Retina (tissue), 1 donor: ENCODE measurements around the gene MED29.

Experiments used
- DNase-seq: peaks from one replicate; pipeline ENCODE4 v3.0.0-alpha.2; 2016

The MED29 gene

DNA sequence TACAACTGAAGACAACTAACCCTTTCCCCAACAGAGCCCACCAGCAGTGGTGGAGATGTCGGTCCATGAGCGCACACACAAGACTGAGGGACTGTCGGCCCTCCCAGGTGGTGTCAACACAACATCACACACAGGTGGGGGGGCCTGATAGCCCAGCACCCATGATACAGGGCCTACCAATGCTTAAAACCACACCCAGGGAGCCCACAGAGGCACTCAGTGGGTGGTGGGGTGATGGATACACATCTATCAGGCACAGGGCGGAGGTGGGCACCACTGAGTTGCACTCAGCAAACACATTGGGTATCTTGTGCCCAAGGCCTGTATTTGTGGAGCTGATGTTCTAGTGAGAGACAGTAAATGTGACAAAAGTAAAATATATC is 8.5 kb downstream of the MED29 start:
- no peak for DNase-seq

DNA sequence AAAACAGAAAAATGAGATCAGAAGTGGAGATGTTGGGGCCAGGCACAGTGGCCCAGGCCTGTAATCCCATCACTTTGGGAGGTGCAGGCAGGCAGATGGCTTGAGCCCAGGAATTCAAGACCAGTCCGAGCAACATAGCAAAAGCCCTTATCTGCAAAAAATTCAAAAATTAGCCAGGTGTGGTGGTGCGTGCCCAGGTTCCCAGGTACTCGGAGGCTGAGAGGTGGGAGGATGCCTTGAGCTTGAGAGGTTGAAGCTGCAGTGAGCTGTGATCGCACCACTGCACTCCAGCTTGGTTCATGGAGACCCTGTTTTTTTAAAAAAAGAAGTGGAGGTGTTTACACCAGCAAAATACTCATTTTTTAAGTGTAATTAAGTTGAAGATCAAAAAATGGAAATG is 8.9 kb downstream of the MED29 start:
- DNase-seq: no peak

DNA sequence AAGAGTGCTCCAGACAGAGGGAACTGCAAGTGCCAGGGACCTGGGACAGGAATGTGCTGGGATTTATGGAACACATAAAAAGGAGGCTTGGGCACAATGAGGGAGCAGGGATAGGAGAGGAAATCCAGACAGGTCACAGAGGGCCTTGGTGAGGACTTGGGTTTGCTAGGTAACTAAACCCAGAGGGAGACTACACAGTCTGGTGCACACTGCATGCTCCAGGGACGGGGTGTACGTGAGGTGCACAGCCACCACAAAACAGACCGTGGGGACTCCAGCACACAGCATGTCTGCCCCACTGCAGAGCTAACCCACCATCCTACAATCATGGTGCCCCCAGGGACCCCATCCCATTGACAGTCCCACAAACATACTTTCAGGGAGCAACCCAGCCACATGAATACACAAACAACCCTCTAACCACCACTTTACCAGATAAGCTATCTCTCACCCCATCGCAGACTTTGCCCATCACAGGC is 9.9 kb downstream of the MED29 start:
- no peak for DNase-seq

DNA sequence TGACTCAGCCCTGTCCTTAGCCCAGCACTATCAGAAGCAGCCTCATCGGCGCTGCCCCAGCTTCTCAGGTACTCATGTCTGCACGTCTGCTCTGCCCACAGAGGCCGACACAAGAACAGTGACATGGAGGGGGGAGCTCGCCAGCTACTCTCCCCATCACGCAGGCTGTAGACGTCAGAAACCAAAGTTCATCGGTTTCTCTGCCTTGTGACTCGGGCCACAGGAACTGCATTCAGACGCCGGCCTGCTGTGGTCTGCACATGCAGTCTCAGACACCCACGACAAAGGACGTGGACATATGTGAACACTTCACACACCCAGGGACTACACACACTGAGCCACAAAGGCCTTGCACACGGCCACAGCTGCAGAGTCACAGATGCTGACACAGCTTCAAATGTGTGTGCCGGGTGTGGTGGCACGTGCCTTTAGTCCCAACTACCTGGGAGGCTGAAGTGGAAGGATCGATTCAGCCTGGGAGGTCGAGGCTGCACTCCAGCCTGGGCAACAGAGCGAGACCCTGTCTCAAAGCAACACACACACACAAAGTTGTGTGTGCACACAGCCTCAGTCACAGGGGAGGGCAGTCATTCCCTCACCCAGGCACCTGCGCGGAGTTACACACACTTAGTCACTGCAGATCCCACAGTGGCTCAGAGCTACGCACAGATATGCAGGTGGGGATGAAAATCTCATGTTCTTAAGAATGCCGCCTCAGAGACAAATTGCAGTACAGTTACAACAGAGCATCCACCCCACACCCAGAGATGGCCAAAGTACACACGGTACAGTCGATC is 10.6 kb downstream of the MED29 start:
- DNase-seq: no peak

DNA sequence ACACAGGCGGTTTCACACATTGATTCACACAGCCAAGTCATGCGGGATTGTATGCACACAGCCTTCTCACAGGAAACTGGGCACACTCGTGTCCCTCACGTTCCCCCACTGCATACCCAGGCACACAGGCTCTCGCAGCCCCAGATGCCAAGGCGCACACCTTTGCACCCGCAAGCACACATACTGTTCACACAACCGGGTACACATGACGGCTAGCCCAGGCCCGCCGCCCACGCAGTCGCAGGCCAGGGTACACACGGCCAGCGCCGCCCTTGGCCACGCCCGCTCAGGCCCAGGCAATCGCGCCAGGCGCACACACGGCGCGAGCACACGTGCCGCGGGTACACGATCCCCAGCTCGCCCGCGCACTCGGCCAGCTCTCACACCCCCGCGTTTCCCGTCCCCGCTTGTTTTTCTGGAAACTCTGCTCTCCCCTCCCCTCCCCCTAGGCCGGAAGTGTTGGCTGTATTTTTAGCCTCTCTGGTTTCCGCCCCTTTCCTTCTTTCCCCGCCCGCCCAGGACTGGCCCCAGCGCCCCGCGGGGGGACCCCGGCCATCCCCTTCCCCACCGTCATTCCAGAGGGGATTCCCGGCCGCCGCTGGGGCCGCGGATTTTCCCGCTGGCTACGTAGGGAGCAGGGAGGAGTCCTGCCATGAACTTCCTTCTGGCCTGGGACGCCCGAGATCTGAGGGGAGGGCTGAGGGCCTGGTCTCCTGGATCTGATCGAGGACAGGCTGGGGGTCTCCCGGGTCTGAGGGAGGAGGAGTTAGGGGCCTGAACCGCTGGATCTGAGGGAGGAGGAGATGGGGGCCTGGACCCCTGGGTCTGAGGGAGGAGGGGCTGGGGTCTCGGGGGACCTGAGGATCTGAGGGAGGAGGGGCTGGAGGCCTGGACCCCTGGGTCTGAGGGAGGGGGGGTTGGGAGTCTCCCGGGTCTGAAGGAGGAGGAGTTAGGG is 11.4 kb downstream of the MED29 start:
- DNase-seq: peak; percentile 81

DNA sequence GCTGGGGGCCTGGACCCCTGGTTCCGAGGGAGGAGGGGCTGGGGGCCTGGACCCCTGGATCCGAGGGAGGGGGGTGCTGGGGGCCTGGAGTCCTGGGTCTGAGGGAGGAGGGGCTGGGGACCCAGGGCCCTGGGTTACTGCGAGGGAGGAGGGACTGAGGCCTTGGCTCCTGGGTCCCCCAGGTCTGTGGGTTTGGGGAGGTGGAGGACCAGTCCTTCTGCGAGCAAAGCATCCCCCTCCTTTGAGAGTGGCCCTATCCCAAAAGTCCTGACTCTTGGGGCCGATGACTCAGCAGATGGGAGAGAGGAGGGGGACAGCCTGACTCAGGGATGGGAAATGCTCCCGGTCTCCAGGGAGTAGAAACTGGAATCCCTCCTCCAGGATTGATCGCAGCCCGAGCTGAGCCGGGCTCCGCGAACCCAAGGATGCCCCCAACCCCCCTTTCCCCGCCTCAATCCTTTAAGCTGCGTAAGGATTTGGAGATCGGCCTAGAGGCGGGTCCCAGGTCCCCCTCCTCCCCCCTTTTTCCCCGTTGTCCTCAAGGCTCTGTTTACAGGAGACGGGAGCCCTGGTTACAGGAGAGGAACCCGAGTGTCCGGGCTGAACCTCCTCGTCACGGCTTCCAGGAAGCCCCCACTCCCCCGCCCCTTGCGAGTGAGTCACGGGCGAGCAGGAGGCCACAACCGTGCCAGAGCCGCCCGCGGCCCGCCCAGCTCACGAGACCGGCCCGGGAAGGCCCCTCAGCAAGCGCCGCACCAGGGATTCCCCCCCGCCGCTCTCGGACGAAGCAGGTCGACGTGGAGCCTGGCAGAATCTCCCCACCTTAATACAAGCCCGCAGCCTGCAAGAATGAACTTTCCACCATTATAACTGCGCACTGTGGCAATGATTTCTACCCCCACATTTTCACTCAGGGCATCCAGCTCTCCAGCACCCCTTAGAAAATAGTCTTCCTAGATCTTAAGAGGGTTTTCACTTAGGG is 12.4 kb downstream of the MED29 start:
- DNase-seq: peak; percentile 69

DNA sequence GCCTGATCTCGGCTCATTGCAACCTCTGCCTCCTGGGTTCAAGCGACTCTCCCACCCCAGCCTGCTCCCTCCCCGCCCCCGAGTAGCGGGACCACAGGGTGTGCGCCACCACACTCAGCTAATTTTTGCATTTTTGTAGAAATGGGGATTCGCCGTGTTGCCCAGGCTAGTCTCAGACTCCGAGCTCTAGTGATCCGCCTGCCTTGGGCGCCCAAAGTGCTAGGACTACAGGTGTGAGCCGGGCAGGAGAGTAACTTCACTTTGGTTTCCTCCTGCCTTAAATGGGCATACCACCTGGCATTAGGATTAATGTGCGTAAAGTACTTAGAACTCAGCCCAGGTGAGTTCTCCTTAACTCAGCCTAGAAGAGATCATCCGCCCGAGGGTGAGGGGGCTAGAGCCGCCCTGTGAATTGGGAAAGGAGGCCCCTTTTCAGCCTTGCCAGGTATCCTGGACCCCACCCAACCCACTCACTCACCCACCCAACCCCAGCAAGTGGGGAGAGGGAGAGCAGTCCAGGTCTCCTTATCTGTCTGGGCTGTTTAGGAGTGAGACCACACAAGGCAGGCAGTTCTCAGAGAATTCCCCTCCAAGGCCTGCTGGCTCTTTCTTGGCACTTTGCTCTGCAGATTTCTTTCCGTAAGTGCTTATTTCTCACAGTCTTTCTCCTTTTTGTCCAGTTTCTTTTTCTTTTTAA is 14.2 kb downstream of the MED29 start:
- DNase-seq: no peak

DNA sequence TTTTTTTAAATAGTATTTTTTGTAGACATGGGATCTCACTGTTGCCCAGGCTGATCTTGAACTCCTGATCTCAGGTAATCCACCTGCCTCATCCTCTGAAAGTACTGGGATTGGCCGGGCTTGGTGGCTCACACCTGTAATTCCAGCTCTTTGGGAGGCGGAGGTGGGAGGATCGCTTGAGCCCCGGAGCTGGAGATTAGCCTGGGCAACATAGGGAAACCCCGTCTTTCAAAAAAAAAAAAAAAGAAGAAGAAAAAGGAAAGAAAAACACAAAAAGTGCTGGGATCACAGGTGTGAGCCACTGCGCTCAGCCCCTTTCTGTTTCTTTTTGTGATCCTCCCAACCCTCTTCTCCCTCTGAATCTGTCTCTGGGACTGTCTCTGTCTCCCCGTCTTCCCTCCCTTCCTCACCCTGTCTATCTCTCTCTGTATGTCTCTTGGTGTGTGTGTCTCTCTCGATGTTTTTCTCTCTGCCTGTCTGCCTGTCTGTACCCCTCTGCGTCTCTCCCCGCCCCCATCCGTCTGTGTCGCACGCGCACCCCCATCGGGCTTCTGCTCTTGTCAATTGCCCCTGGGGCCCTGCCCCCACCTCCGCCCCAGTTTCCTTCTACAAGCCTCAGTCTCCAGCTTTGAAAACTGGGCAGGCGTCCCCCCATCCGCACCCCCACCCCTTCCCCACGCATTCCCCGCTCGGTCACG is 14.9 kb downstream of the MED29 start:
- DNase-seq: no peak

DNA sequence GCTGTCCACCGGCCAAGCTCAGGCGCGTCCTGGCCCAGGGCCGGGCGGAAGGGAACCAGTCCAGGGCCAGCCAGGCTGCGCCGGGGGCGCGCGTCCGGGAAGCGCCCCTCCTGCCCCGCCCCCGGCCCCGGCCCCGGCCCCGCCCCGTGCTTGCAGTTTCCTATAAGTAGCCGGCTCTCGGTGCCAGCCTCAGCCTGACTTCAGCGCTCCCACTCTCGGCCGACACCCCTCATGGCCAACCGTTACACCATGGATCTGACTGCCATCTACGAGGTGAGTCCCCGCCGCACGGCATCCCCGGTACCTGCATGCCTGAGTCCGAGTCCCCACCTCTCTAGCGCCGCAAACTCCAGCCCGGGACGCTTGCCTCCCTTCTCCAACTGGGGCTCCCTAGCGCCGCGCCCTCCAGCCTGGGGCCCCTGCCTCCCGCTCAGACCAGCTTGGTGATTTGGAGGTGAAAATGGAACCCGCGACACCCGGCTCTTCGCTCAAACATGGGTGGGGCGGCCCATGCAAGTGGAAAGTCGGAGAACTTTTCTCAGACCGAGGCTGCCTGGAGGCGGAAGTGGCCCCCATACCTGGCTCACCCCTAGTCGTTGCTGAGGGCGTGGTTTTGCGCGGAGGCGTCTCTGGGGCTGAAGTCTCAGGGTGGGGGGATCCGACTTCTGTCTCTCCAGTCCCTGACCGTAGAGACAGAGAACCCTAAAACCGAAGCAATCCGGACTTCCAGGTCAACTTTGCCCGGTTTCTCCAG is 15.7 kb downstream of the MED29 start, which contains the start of gene ZFP36:
TSS of gene ZFP36 (plus strand) at position 192 of the 754 bp plus-strand sequence. CDS start at position 250, 58 bp downstream.
- DNase-seq: peak; percentile 67

DNA sequence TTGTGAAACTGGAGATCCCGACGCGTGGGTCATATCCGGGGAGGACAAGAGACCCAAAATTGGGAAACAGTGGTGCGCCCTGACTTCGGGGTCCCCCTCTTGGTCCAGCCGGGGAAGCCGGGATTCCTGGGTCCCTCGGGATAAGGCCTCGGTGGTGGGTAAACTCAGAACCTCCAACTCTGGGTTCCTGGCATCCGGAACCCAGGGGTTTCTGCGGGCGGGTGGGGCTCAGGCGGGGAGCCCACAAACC is 16.2 kb downstream of the MED29 start:
- DNase-seq: no peak

DNA sequence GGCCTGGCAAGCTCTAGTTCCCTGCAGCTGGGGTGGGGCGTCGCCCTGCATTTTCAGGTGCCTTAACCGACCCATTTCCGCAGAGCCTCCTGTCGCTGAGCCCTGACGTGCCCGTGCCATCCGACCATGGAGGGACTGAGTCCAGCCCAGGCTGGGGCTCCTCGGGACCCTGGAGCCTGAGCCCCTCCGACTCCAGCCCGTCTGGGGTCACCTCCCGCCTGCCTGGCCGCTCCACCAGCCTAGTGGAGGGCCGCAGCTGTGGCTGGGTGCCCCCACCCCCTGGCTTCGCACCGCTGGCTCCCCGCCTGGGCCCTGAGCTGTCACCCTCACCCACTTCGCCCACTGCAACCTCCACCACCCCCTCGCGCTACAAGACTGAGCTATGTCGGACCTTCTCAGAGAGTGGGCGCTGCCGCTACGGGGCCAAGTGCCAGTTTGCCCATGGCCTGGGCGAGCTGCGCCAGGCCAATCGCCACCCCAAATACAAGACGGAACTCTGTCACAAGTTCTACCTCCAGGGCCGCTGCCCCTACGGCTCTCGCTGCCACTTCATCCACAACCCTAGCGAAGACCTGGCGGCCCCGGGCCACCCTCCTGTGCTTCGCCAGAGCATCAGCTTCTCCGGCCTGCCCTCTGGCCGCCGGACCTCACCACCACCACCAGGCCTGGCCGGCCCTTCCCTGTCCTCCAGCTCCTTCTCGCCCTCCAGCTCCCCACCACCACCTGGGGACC is 16.6 kb downstream of the MED29 start:
- no peak for DNase-seq

DNA sequence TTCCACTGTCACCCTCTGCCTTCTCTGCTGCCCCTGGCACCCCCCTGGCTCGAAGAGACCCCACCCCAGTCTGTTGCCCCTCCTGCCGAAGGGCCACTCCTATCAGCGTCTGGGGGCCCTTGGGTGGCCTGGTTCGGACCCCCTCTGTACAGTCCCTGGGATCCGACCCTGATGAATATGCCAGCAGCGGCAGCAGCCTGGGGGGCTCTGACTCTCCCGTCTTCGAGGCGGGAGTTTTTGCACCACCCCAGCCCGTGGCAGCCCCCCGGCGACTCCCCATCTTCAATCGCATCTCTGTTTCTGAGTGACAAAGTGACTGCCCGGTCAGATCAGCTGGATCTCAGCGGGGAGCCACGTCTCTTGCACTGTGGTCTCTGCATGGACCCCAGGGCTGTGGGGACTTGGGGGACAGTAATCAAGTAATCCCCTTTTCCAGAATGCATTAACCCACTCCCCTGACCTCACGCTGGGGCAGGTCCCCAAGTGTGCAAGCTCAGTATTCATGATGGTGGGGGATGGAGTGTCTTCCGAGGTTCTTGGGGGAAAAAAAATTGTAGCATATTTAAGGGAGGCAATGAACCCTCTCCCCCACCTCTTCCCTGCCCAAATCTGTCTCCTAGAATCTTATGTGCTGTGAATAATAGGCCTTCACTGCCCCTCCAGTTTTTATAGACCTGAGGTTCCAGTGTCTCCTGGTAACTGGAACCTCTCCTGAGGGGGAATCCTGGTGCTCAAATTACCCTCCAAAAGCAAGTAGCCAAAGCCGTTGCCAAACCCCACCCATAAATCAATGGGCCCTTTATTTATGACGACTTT is 17.4 kb downstream of the MED29 start:
- no peak for DNase-seq

DNA sequence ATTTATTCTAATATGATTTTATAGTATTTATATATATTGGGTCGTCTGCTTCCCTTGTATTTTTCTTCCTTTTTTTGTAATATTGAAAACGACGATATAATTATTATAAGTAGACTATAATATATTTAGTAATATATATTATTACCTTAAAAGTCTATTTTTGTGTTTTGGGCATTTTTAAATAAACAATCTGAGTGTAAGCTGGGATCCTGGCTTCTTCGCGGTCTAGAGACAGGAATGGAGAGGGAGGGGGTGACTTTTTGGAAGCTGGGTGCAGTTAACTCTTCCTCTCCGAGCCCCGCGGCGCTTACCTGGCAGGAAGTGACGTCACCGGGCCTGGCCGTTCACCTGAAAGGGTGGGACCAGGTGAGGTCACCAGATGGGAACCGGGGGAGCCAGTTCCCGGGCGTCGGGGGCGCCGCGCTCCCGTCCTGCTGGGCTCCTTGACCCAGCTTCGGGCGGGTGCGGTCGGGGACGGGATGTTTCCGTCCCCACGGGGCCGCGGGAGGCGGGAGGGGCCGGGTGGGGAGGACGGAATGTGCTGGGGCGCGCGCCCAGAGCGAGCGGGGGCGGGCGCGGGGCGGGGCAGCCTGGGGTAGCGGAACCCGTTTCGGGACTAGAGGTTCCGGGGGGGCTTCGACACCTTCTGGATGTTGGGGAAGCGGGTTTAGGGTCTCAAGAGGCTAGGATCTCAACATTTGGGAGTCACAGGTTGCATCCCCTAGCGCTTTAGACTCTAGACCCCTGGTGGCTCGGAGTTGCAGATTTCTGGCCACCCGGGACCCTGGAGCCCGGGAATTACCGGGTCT is 18.2 kb downstream of the MED29 start:
- DNase-seq: no peak

DNA sequence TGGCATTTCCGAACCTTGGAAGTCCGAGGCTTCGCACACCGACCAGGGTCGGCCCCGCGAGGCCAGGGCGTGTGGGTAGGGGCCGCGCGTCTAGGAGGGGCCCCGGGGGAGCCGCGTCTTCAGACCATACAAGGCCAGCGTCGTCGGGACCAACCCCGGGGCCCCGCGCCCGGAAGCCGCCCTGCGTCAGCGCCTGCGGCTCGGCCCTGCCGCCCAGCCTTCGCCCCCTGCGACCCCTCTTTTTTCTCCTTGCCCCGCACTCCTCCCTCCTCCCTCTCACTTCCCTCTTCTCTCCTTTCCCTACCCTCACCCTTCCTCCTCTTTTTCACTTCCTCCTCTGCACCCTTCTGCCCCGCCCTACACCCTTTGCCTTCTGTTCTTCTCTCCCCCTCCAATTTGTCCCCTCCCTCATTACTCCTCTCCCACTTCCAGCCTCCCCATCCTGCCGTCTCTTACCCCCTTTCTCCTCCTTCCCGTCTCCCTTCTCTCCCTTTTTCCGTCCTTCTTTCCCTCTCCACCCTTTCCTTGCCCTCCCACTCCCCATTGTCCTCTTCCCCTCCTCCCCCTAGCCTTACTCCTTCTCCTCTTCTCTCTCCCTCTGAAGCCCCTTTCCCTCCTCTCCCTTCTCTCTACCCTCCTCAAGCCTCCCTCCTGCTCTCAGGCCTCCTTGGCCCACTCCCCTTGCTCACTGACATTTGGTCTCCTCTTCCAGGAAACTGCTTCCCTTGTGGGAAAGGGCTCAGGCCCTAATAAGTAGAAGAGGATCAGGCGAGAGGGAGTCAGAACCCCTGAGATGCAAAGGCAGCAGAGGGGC is 19.0 kb downstream of the MED29 start:
- peak; percentile 62 for DNase-seq

DNA sequence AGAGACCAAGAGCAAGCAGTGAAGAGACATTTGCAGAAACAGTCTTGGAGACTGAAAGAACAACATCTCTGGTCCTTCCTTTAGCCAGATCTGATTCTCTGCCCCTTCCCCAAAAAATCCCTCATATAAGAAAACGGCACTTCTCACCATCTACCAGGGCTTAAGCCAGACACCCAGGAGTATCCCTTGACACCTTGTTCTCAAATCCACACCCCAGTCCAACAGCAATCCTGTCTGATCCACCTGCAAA is 19.6 kb downstream of the MED29 start:
- DNase-seq: no peak

DNA sequence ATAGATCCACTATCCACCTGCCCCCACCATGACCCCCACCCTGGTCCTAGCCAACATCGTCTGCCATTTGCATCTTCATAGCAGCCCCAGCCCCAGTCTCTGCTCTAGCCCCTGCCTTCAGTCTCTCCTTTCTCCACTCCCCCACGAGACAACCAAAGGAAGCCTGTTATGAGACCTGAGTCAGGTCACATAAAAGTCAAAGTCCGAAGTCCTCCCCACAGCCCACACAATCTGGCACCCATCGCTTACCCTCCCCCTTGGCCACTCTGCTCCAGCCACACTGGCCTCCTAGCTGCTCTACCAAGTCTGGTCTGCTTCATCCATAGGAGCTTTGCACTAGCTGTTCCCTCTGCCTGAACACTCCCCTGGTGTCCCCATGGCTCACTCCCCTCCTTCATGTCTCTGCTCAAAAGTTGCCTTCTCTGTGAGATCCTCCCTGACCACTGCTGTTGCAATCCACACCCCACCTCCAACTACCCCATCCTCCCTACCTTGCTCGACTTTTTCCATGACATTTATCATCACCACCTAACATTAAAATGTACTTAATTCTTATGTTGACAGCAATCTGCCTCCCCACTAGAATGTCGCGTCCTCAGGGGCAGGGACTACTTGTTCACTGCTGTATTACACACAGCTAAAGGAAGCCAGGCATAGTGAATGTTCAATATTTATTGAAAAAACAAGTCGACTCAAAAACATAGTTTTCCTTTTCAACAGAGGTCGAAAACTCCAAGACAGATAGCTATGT is 20.1 kb downstream of the MED29 start:
- no peak for DNase-seq

DNA sequence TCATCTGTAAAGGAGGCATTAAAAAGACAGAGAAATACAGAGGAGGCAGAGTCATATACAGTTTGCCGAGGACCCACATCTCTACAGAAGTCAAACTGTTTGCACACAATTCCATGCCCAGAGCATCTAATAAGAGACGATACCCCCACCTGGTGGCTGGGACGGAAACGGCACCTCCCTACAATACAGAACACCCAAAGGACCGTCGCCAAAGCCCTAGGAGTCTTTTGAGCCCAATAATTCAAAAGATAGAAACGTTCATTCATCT is 20.6 kb downstream of the MED29 start:
- no peak for DNase-seq
